Cardiac fibroblast (primary cell): ENCODE measurements around the gene SNRPB.
A peak's percentile ranks its signal among the peaks of the same experiment; 100 is the strongest.

Experiments used
- DNase-seq, 2 donors: peaks; one replicate each; pipeline versions ENCODE4 v3.0.0 to v3.0.0-alpha.2; 2010; ENCODE audit warnings: low read depth in 2 of 2
- H3K4me3 ChIP-seq, 2 donors: replicated peaks in 1 of 2; 1 replicate in 1 of 2; 2 replicates in 1 of 2; pipeline ENCODE4 v1.5.1; 2011; ENCODE audit warnings: low read depth in 2 of 2, low read length in 2 of 2, mild to moderate bottlenecking in 2 of 2, moderate library complexity in 1 of 2
- TF ChIP-seq, protein P1 (sequence below): IDR thresholded peaks from one replicate; pipeline ENCODE4 v1.5.1; 2011; ENCODE audit warnings: low read depth, mild to moderate bottlenecking, low read length, inconsistent platforms

SNRPB gene

DNA sequence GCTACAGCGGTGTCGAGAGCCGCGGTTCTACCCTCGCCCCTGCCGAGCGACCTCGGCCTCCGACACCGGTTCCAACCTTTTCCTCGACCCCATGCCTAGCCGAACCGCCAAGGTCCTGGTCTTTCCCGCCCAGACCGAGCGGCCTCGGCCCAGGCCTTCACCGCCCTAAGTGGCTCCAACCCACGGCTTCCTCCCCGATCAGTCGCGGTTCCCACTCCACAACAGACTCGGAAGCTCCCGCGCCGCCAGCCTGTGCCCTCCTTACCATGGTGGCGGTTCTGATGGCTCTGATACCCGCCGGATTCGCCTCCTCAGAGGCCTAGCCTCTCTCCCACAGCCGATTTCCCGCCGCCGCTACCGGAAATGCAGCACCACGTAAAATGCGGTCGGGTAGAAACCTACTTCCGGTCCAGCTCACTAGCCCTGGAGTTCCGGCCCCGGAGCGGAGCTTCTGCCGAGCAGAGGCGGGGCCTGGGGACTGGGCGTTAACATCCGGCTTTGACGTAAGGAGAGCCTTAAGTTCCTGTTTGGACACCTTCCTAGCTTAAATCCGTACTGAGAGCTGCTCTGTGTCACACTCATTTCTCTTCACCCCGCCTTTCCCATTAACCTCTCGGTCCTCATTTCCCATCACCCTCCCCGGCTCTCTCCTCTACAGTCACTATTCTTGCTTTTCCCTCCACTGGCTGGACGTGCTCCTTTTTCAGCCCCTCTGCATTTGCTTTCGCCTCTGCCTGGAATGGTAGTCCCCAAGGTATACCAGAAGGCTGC, at the start of gene SNRPB:
SNRPB (minus strand) TSS at position 367 of the 771 bp plus-strand sequence; CDS start at position 268, 99 bp downstream.
- peak within 1 kb of the TSS; percentile 87 to 89 for H3K4me3 ChIP-seq
- TF ChIP-seq, protein P1, sequence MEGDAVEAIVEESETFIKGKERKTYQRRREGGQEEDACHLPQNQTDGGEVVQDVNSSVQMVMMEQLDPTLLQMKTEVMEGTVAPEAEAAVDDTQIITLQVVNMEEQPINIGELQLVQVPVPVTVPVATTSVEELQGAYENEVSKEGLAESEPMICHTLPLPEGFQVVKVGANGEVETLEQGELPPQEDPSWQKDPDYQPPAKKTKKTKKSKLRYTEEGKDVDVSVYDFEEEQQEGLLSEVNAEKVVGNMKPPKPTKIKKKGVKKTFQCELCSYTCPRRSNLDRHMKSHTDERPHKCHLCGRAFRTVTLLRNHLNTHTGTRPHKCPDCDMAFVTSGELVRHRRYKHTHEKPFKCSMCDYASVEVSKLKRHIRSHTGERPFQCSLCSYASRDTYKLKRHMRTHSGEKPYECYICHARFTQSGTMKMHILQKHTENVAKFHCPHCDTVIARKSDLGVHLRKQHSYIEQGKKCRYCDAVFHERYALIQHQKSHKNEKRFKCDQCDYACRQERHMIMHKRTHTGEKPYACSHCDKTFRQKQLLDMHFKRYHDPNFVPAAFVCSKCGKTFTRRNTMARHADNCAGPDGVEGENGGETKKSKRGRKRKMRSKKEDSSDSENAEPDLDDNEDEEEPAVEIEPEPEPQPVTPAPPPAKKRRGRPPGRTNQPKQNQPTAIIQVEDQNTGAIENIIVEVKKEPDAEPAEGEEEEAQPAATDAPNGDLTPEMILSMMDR = no peak
- DNase-seq = peak; percentile 100

DNA sequence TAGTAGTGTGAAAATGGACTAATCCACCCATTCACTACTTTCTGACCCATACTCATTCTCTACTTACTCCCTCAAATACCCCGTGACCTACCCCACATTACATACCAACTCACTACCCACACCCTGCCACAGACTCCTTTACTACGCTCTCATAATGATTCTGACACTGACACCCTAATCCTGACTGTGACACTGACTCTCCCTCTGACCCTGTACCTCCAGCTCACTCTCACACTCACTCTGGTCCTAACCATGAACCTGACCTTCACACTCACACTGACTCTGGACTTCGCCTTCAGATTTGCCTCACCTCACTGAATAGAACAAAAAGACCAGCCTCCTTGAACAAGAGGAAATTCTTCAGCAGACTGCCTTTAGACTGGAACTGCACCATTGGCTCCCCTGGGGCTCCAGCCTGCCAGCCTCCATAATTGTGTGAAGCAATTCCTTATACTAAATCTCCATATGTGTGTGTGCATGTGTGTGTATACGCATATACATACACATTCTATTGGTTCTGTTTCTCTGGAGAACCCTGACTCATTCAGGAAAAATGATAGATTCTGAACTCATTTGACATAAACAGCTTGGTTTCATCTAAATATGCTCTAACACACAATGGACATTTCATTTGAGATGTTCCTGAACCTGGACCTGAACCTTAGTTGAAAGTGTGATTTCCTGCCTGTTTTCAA, 48.7 kb upstream of the SNRPB start:
- no peak overlapping the region for H3K4me3 ChIP-seq
- DNase-seq = peak; percentile 78 to 81
- TF ChIP-seq, protein P1 = no peak

DNA sequence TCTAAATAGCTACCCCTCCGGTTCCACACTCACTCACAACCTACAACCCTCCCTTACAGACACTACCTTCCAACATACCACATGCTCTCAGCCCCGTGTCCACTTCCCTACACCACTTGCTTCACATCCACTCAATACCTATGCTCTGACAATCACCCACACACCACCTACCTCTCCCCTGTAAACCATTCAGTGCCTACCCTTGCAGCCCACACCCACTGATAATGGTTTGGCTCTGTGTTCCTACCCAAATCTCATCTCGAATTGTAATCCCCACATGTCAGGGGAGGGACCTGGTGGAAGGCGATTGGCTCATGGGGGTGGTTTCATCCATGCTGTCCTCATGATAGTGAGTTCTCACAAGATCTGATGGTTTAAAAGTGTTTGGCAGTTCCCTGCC, 48.0 kb upstream of the SNRPB start:
- no peak for DNase-seq
- no peak overlapping the region for H3K4me3 ChIP-seq
- TF ChIP-seq, protein P1 = no peak

DNA sequence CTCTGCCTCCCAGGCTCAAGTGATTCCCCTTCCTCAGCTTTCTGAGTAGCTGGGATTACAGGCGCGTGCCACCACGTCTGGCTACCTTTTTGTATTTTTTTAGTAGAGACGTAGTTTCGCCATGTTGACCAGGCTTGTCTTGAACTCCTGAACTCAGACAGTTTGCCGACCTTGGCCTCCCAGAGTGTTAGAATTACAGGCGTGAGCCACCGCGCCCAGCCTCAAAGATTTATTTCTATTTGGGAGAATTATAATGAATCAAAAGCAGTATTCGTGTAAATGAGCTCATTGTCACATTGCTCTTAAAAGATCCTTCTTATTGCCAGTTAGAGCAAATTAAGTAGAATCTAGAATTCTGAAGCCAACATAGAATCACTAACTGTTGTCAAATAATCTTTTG, 47.5 kb upstream of the SNRPB start:
- TF ChIP-seq, protein P1 = no peak
- H3K4me3 ChIP-seq = no peak overlapping the region
- no peak for DNase-seq

DNA sequence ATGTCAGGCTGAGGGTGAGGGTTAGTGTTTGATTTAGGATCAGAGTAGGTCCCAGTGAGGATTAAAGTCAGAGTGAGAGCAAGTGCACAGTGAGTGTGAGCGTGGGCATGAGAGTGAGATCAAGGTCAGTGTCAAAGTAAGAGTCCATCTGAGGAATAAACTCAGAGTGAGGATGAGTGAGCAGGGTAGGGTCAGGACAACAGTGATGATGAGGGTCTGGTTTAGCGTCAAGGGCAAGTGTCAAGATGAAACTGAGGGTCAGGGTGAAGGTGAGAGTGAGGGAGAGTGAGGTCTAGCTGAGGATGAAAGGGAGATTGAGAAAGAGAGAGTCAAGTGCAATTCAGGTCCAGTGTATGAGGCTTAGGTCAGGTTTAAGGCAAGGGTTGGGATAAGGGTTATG, 45.8 kb upstream of the SNRPB start:
- no peak for DNase-seq
- H3K4me3 ChIP-seq = no peak overlapping the region
- TF ChIP-seq, protein P1 = no peak

DNA sequence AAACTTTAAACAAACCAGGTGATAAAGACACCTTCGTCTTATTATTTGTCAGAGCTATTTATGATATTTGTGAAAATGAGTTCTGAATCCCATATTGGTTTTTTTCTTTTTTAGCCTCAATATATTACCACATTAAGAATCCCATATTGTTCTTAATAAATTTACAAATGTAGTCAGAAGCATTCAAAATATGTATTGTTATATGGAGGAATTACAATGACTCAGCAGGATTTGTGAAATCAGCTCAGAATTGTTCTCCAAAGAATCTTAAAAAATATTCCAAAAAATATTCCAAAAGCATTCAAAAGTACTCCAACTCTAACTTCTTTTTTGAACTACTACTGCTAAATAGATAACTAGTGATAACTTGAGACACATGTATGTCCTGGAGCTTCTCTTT, 44.6 kb upstream of the SNRPB start:
- H3K4me3 ChIP-seq = no peak overlapping the region
- DNase-seq = peak; percentile 24 to 52
- TF ChIP-seq, protein P1 = no peak
